HepG2 (cell line): ENCODE data around the gene C4orf36. TPM values are rescaled to one million over a fixed set of nuclear protein-coding genes. Genes with fewer than 3 reads are reported as not detected.

Experiments
- CEBPB ChIP-seq: IDR thresholded peaks from 2 replicates; pipeline ENCODE4 v1.6.1; 2011; ENCODE audit warnings: low read depth, low read length, improper control_type of control experiment, borderline replicate concordance
- CSRNP1 ChIP-seq: sonication (generic); formaldehyde crosslinking; IDR thresholded peaks from 2 replicates; pipeline ENCODE4 v1.8.1; 2023; ENCODE audit warnings: mild to moderate bottlenecking, missing genetic modification reagents
- GMEB1 ChIP-seq: sonication (generic); formaldehyde crosslinking; IDR thresholded peaks from 2 replicates; pipeline ENCODE4 v1.5.1; 2020; ENCODE audit warnings: missing genetic modification reagents, mild to moderate bottlenecking, borderline replicate concordance
- KDM3A ChIP-seq: IDR thresholded peaks from 2 replicates; pipeline ENCODE4 v1.6.1; 2018; ENCODE audit warnings: low read depth, missing compliant biosample characterization
- KDM6A ChIP-seq: IDR thresholded peaks from 2 replicates; pipeline ENCODE4 v1.6.1; 2016; ENCODE audit warnings: low read depth
- NCOA1 ChIP-seq: sonication (generic); formaldehyde crosslinking; IDR thresholded peaks from 2 replicates; pipeline ENCODE4 v1.9.0; 2021; ENCODE audit warnings: missing genetic modification reagents
- SKIL ChIP-seq: sonication (generic); formaldehyde crosslinking; IDR thresholded peaks from 2 replicates; pipeline ENCODE4 v1.8.0; 2022; ENCODE audit warnings: missing genetic modification reagents, mild to moderate bottlenecking, moderate library complexity, borderline replicate concordance
- SNAPC2 ChIP-seq: sonication (generic); formaldehyde crosslinking; IDR thresholded peaks from 2 replicates; pipeline ENCODE4 v1.8.1; 2022; ENCODE audit warnings: mild to moderate bottlenecking, missing genetic modification reagents
- ZBTB46 ChIP-seq: sonication (generic); formaldehyde crosslinking; IDR thresholded peaks from 2 replicates; pipeline ENCODE4 v1.4.0; 2020; ENCODE audit warnings: mild to moderate bottlenecking, missing genetic modification reagents, borderline replicate concordance
- ZBTB7B ChIP-seq: sonication (generic); formaldehyde crosslinking; IDR thresholded peaks from 2 replicates; pipeline ENCODE4 v1.4.0; 2020; ENCODE audit warnings: missing genetic modification reagents
- ZEB1 ChIP-seq: IDR thresholded peaks from 2 replicates; pipeline ENCODE4 v1.6.1; 2012; ENCODE audit warnings: mild to moderate bottlenecking, low read depth, inconsistent platforms; ENCODE audit not compliant: insufficient replicate concordance
- ZNF460 ChIP-seq: sonication (generic); formaldehyde crosslinking; IDR thresholded peaks from 2 replicates; pipeline ENCODE4 v1.5.1; 2020; ENCODE audit warnings: missing genetic modification reagents, mild to moderate bottlenecking, borderline replicate concordance
- ZNF687 ChIP-seq: sonication (generic); formaldehyde crosslinking; IDR thresholded peaks from 2 replicates; pipeline ENCODE4 v1.5.1; 2020; ENCODE audit warnings: mild to moderate bottlenecking, missing genetic modification reagents, moderate library complexity
- ZSCAN21 ChIP-seq: sonication (generic); formaldehyde crosslinking; IDR thresholded peaks from 2 replicates; pipeline ENCODE4 v1.8.0; 2022; ENCODE audit warnings: mild to moderate bottlenecking, missing genetic modification reagents, moderate library complexity, borderline replicate concordance
- ZXDC ChIP-seq: sonication (generic); formaldehyde crosslinking; IDR thresholded peaks from 2 replicates; pipeline ENCODE4 v1.5.0; 2020; ENCODE audit warnings: mild to moderate bottlenecking, missing genetic modification reagents
- polyA plus RNA-seq, 8 experiments: library from polyadenylated mRNA; depleted of rRNA in 3 of 8; stranded (reverse) in 7 of 8; unstranded in 1 of 8; fragments of >200 nt; fragmentation: Illumina TruSeq in 4 of 8; extraction: Trizol in 4 of 8; gene quantifications; 2 replicates each; pipeline versions ENCODE4 v1.2.1 to v1.2.3, GENCODE V29; 2011 to 2016; ENCODE audit warnings: low read depth in 4 of 8, missing spikeins in 1 of 8, mixed read lengths in 1 of 8; ENCODE audit not compliant: insufficient read depth in 1 of 8
- total RNA-seq, 5 experiments: library from RNA; depleted of rRNA; stranded (reverse); fragments of >200 nt; fragmentation: Illumina TruSeq; extraction: Trizol; gene quantifications; 2 replicates each; pipeline ENCODE4 v1.2.3, GENCODE V29; 2016; ENCODE audit warnings: low read depth in 1 of 5

C4orf36 gene
- total and polyA plus RNA-seq, 2 of the 13 experiments (the other 11 are each of a cell fraction or from before 2014, with no cell fraction given) = 0.63 TPM; not detected in 1

- 0 out of 2 replicates have a peak, but pooled peaks have one; percentile 74 for TF ChIP-seq CSRNP1 (CRISPR knock-in tag)
- no peak for TF ChIP-seq ZXDC (CRISPR knock-in tag)
- no peak for TF ChIP-seq KDM6A (CRISPR knock-in tag)
- TF ChIP-seq SKIL (CRISPR knock-in tag) = no peak
- peak; percentile 50 for TF ChIP-seq CEBPB
- no peak for TF ChIP-seq ZSCAN21 (CRISPR knock-in tag)
- 0 out of 2 replicates have a peak, but pooled peaks have one; percentile 3 for TF ChIP-seq GMEB1 (CRISPR knock-in tag)
- TF ChIP-seq NCOA1 (CRISPR knock-in tag) = 0 out of 2 replicates have a peak, but pooled peaks have one; percentile 40
- no peak for TF ChIP-seq KDM3A (CRISPR knock-in tag)
- TF ChIP-seq SNAPC2 (CRISPR knock-in tag) = no peak
- TF ChIP-seq ZNF687 (CRISPR knock-in tag) = no peak
- TF ChIP-seq ZNF460 (CRISPR knock-in tag) = no peak
- TF ChIP-seq ZBTB7B (CRISPR knock-in tag) = 0 out of 2 replicates have a peak, but pooled peaks have one; percentile 5
- TF ChIP-seq ZEB1 = no peak
- no peak for TF ChIP-seq ZBTB46 (CRISPR knock-in tag)
Measured at GRCh38 chr4:86935566-86935852, 43.3 kb upstream of the C4orf36 start (continued).
